ENCODE data around the gene ARL2BP.

The ARL2BP gene

DNA sequence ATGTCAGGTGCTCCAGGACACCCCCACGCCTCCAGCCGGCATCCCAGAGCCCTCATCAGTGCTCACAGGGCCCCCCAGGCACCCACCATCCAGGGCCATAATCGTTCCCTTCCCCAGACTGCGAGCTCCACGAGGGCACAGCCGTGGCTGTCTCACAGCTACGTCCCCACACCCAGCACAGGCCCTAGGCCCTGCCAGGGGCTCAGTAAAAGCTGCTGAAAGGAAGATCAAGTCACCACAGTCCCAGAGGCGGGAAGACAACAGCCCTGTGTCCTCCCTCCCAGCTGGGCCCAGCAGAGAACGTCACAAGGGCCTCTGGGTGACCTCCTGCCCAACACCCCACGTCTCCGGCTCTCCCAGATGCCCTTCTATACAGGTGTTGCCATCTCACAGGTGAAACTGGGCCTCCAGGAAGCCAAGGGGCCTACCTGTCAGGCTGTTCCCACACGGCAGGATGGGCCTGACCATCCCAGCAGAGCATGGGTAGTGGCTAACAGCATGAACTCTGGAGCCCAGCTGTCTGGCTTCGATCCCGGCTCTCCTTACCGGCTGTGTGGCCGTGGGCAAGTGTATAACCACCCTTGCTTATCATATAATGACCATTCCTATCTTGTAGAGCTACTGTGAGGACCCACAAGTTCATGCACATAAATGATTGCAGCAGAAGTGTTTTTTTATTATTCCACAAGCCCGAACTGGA, 17.9 kb downstream of the ARL2BP start:
- TF ChIP-seq ZBTB7A (IDR thresholded peaks at IDR 0.05; ENCODE audit: low read depth) (no peak), CREB1 (IDR thresholded peaks at IDR 0.05; ENCODE audit: low read depth) (no peak), FOXM1 (IDR thresholded peaks at IDR 0.05; ENCODE audit: borderline replicate concordance, low read depth) (no peak), TEAD4 (IDR thresholded peaks at IDR 0.05) (no peak), RAD21 (IDR thresholded peaks at IDR 0.05; ENCODE audit: low read depth) (no peak), TCF12 (IDR thresholded peaks at IDR 0.05; ENCODE audit: low read depth) (no peak), CEBPB (IDR thresholded peaks at IDR 0.05) (no peak), YY1 (IDR thresholded peaks at IDR 0.05; ENCODE audit: low read depth) (no peak), TAF1 (IDR thresholded peaks at IDR 0.05; ENCODE audit: low read depth) (no peak), EGR1 (IDR thresholded peaks at IDR 0.05) (no peak), EP300 (IDR thresholded peaks at IDR 0.05; ENCODE audit: borderline replicate concordance) (no peak), NFIC (IDR thresholded peaks at IDR 0.05) (no peak)
- TF ChIP-seq, protein P1, sequence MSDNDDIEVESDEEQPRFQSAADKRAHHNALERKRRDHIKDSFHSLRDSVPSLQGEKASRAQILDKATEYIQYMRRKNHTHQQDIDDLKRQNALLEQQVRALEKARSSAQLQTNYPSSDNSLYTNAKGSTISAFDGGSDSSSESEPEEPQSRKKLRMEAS (IDR thresholded peaks at IDR 0.05), result no peak
- TF ChIP-seq, protein P2, sequence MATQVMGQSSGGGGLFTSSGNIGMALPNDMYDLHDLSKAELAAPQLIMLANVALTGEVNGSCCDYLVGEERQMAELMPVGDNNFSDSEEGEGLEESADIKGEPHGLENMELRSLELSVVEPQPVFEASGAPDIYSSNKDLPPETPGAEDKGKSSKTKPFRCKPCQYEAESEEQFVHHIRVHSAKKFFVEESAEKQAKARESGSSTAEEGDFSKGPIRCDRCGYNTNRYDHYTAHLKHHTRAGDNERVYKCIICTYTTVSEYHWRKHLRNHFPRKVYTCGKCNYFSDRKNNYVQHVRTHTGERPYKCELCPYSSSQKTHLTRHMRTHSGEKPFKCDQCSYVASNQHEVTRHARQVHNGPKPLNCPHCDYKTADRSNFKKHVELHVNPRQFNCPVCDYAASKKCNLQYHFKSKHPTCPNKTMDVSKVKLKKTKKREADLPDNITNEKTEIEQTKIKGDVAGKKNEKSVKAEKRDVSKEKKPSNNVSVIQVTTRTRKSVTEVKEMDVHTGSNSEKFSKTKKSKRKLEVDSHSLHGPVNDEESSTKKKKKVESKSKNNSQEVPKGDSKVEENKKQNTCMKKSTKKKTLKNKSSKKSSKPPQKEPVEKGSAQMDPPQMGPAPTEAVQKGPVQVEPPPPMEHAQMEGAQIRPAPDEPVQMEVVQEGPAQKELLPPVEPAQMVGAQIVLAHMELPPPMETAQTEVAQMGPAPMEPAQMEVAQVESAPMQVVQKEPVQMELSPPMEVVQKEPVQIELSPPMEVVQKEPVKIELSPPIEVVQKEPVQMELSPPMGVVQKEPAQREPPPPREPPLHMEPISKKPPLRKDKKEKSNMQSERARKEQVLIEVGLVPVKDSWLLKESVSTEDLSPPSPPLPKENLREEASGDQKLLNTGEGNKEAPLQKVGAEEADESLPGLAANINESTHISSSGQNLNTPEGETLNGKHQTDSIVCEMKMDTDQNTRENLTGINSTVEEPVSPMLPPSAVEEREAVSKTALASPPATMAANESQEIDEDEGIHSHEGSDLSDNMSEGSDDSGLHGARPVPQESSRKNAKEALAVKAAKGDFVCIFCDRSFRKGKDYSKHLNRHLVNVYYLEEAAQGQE (IDR thresholded peaks at IDR 0.05; ENCODE audit: low read depth), result no peak
- TF ChIP-seq, protein P3, sequence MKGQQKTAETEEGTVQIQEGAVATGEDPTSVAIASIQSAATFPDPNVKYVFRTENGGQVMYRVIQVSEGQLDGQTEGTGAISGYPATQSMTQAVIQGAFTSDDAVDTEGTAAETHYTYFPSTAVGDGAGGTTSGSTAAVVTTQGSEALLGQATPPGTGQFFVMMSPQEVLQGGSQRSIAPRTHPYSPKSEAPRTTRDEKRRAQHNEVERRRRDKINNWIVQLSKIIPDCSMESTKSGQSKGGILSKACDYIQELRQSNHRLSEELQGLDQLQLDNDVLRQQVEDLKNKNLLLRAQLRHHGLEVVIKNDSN (IDR thresholded peaks at IDR 0.05), result no peak

DNA sequence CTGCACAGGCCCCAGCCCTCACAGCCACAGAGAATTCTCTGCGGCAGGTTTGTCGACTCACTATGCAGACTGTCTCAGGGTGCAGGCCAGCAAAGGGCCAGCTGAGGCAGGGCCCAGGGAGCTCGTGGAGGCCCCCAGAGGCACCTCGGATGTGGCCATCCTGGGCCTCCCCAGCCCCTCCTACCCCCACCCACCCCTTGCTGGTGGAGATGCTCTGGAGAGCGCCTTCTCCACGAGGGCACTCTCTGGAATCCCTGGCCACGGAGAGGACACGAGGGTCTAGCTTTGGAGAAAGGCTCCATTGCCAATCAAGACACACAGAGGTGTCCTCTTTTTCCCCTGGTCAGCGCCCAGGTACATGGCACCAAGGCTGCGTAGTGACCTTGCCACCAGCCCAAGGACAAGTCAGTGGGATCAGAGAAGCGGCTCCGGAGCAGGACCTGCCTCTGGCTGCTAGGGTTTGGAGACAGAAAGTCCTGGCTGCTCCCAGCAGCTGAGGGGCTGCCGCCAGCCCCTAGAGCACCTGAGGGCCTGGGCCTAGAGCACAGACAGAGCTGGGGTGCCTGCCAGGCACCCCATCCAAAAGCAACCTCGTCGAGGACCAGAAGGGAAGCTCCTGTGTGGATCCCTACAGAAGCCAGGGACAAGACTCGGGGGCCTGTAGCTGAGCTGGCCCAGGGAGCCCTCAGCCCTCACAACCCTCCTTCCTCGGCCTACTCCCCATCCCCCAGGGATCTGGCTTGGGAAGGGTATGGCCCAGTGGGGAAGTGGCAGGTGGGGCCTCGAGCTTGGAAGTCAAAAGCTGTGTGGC, 18.7 kb downstream of the ARL2BP start:
- TF ChIP-seq TCF12 (IDR thresholded peaks at IDR 0.05; ENCODE audit: low read depth), result no peak

GRCh38 chr16:57264381-57264780, 19.3 kb downstream of the ARL2BP start:
- TF ChIP-seq, protein P3 (IDR thresholded peaks at IDR 0.05), result no peak
- TF ChIP-seq TEAD4 (IDR thresholded peaks at IDR 0.05) (no peak), YY1 (IDR thresholded peaks at IDR 0.05; ENCODE audit: low read depth) (no peak), FOXM1 (IDR thresholded peaks at IDR 0.05; ENCODE audit: borderline replicate concordance, low read depth) (no peak), NFIC (IDR thresholded peaks at IDR 0.05) (no peak), CREB1 (IDR thresholded peaks at IDR 0.05; ENCODE audit: low read depth) (no peak), TAF1 (IDR thresholded peaks at IDR 0.05; ENCODE audit: low read depth) (no peak), RAD21 (IDR thresholded peaks at IDR 0.05; ENCODE audit: low read depth) (no peak), ZBTB7A (IDR thresholded peaks at IDR 0.05; ENCODE audit: low read depth) (no peak), TCF12 (IDR thresholded peaks at IDR 0.05; ENCODE audit: low read depth) (no peak), EP300 (IDR thresholded peaks at IDR 0.05; ENCODE audit: borderline replicate concordance) (no peak), CEBPB (IDR thresholded peaks at IDR 0.05) (no peak), EGR1 (IDR thresholded peaks at IDR 0.05) (no peak)
- TF ChIP-seq, protein P1 (IDR thresholded peaks at IDR 0.05), result no peak
- TF ChIP-seq, protein P2 (IDR thresholded peaks at IDR 0.05; ENCODE audit: low read depth), result no peak

- TF ChIP-seq TAF1 (IDR thresholded peaks at IDR 0.05; ENCODE audit: low read depth), result no peak
- no peak for TF ChIP-seq CEBPB (IDR thresholded peaks at IDR 0.05)
- TF ChIP-seq, protein P3 (IDR thresholded peaks at IDR 0.05), result no peak
- no peak for TF ChIP-seq ZBTB7A (IDR thresholded peaks at IDR 0.05; ENCODE audit: low read depth)
- TF ChIP-seq, protein P2 (IDR thresholded peaks at IDR 0.05; ENCODE audit: low read depth), result no peak
- TF ChIP-seq EP300 (IDR thresholded peaks at IDR 0.05; ENCODE audit: borderline replicate concordance), result no peak; the same call in 1 of the 2 replicates
- TF ChIP-seq, protein P1 (IDR thresholded peaks at IDR 0.05), result no peak
- no peak for TF ChIP-seq TCF12 (IDR thresholded peaks at IDR 0.05; ENCODE audit: low read depth)
- no peak for TF ChIP-seq CREB1 (IDR thresholded peaks at IDR 0.05; ENCODE audit: low read depth)
- TF ChIP-seq EGR1 (IDR thresholded peaks at IDR 0.05), result no peak
- no peak for TF ChIP-seq TEAD4 (IDR thresholded peaks at IDR 0.05)
- no peak for TF ChIP-seq NFIC (IDR thresholded peaks at IDR 0.05)
Observed at GRCh38 chr16:57264950-57265371, 19.9 kb downstream of the ARL2BP start.

Measured in Ishikawa (cell line).